Astrocyte (in vitro differentiated cells and primary cell): ENCODE measurements around the gene MTA1. TPM values are rescaled to one million over a fixed set of nuclear protein-coding genes. Genes with fewer than 3 reads are reported as not detected.

Experiments used
- DNase-seq: peaks from one replicate; pipeline ENCODE4 v3.0.0-alpha.2; 2010; ENCODE audit warnings: low read depth
- FAIRE-seq: peaks from 2 replicates; lab custom pipeline; 2011; peaks lifted over from hg19 to GRCh38; lab: Jason Lieb, UNC
- H2AFZ ChIP-seq: 2 replicates; pipeline ENCODE4 v1.6.0; 2012; ENCODE audit warnings: low read depth, low read length, inconsistent platforms
- H3K27ac ChIP-seq: 2 replicates; pipeline ENCODE4 v1.5.1; 2011; ENCODE audit warnings: low read depth, low read length, inconsistent platforms
- H3K27me3 ChIP-seq: 2 replicates; pipeline ENCODE4 v1.6.0; 2011; ENCODE audit warnings: low read length, inconsistent platforms; ENCODE audit not compliant: insufficient read depth
- H3K36me3 ChIP-seq: 2 replicates; pipeline ENCODE4 v1.5.1; 2011; ENCODE audit warnings: low read length, inconsistent platforms; ENCODE audit not compliant: insufficient read depth
- H3K4me1 ChIP-seq: 2 replicates; pipeline ENCODE4 v1.5.1; 2011; ENCODE audit warnings: low read length, inconsistent platforms; ENCODE audit not compliant: insufficient read depth
- H3K4me2 ChIP-seq: 2 replicates; pipeline ENCODE4 v1.6.0; 2012; ENCODE audit warnings: low read length, inconsistent platforms
- H3K4me3 ChIP-seq: 2 replicates; pipeline ENCODE4 v1.5.1; 2011; ENCODE audit warnings: low read depth, mild to moderate bottlenecking, low read length, inconsistent platforms; ENCODE audit not compliant: insufficient read depth
- H3K79me2 ChIP-seq: 2 replicates; pipeline ENCODE4 v1.6.0; 2012; ENCODE audit warnings: mild to moderate bottlenecking, low read length, inconsistent platforms; ENCODE audit not compliant: insufficient read depth
- H3K9ac ChIP-seq: 2 replicates; pipeline ENCODE4 v1.6.0; 2012; ENCODE audit warnings: mild to moderate bottlenecking, low read length, inconsistent platforms
- H3K9me3 ChIP-seq: 2 replicates; pipeline ENCODE4 v1.5.1; 2012; ENCODE audit warnings: low read depth, mild to moderate bottlenecking, low read length, inconsistent platforms; ENCODE audit not compliant: insufficient read depth
- H4K20me1 ChIP-seq: 2 replicates; pipeline ENCODE4 v1.6.0; 2012; ENCODE audit warnings: low read length, inconsistent platforms; ENCODE audit not compliant: insufficient read depth
- H3K27ac Mint-ChIP-seq: one replicate; pipeline ENCODE4 v1.8.0; 2021; ENCODE audit warnings: mild to moderate bottlenecking, mixed read lengths; ENCODE audit not compliant: unreplicated experiment
- H3K27me3 Mint-ChIP-seq: one replicate; pipeline ENCODE4 v1.8.0; 2021; ENCODE audit warnings: low read depth, mixed read lengths; ENCODE audit not compliant: unreplicated experiment
- H3K36me3 Mint-ChIP-seq: one replicate; pipeline ENCODE4 v1.8.0; 2021; ENCODE audit warnings: low read depth, mixed read lengths; ENCODE audit not compliant: unreplicated experiment
- H3K4me1 Mint-ChIP-seq: one replicate; pipeline ENCODE4 v1.8.0; 2021; ENCODE audit warnings: low read depth, mixed read lengths; ENCODE audit not compliant: unreplicated experiment
- H3K4me3 Mint-ChIP-seq: one replicate; pipeline ENCODE4 v1.8.0; 2021; ENCODE audit warnings: mild to moderate bottlenecking, moderate library complexity, mixed read lengths; ENCODE audit not compliant: unreplicated experiment
- H3K9me3 Mint-ChIP-seq: one replicate; pipeline ENCODE4 v1.8.0; 2021; ENCODE audit warnings: mild to moderate bottlenecking, mixed read lengths; ENCODE audit not compliant: unreplicated experiment
- CTCF ChIP-seq: IDR thresholded peaks from 2 replicates; pipeline ENCODE4 v1.5.1; 2011; ENCODE audit warnings: low read depth, mild to moderate bottlenecking, inconsistent platforms, low read length, moderate library complexity; ENCODE audit not compliant: insufficient read depth
- EZH2 ChIP-seq: IDR thresholded peaks from 2 replicates; pipeline ENCODE4 v1.6.1; 2012; ENCODE audit warnings: mild to moderate bottlenecking, low read length, inconsistent platforms; ENCODE audit not compliant: insufficient read depth
- total RNA-seq: library from RNA; stranded (reverse); gene quantifications from 2 replicates; pipeline ENCODE4 v1.2.1, GENCODE V29; 2021

Gene MTA1
- total RNA-seq, 1 donor from 2014 or later = 111 TPM

GRCh38 chr14:105501504-105502291 lies 82.1 kb downstream of the MTA1 start:
- Mint-ChIP-seq H3K36me3 (no peaks in the 10 kb centered on the region), H3K4me1 (no peaks in the 10 kb centered on the region), H3K27ac (no peak overlapping the region), H3K27me3 (peaks cover 10% of the 10 kb centered on the region), H3K9me3 (no peaks in the 10 kb centered on the region), H3K4me3 (no peak overlapping the region)
- Histone ChIP-seq H3K9me3 (no peaks in the 10 kb centered on the region), H3K4me2 (no peak overlapping the region), H3K4me1 (no peaks in the 10 kb centered on the region), H3K27me3 (no peaks in the 10 kb centered on the region), H3K27ac (no peak overlapping the region), H3K9ac (no peak overlapping the region), H2AFZ (no peak overlapping the region), H4K20me1 (no peaks in the 10 kb centered on the region), H3K36me3 (no peaks in the 10 kb centered on the region), H3K79me2 (no peaks in the 10 kb centered on the region), H3K4me3 (no peak overlapping the region)
- FAIRE-seq (no peak), DNase-seq (no peak)
- no peak for TF ChIP-seq EZH2
- no peak for TF ChIP-seq CTCF

- Mint-ChIP-seq H3K27me3 (peaks cover 13% of the 10 kb centered on the region), H3K9me3 (no peaks in the 10 kb centered on the region), H3K4me1 (no peaks in the 10 kb centered on the region), H3K27ac (peak overlapping the region; percentile 47), H3K36me3 (no peaks in the 10 kb centered on the region), H3K4me3 (no peak overlapping the region)
- no peak overlapping the region for H3K4me2 ChIP-seq
- no peaks in the 10 kb centered on the region for H3K36me3 ChIP-seq
- H3K27ac ChIP-seq = no peak overlapping the region
- H3K27me3 ChIP-seq = no peaks in the 10 kb centered on the region
- FAIRE-seq = no peak
- H3K79me2 ChIP-seq = no peaks in the 10 kb centered on the region
- H4K20me1 ChIP-seq = no peaks in the 10 kb centered on the region
- H3K4me1 ChIP-seq = no peaks in the 10 kb centered on the region
- TF ChIP-seq EZH2 (no peak), CTCF (no peak)
- DNase-seq = no peak
- H2AFZ ChIP-seq = no peak overlapping the region
- no peaks in the 10 kb centered on the region for H3K9me3 ChIP-seq
- H3K9ac ChIP-seq = no peak overlapping the region
- no peak overlapping the region for H3K4me3 ChIP-seq
Observed at GRCh38 chr14:105502446-105503295, 83.0 kb downstream of the MTA1 start.
